NCI-H510A (cell line): ENCODE data around the gene NLRP6.
"Not testable (repeated sequence)": the region's sequence is repeated elsewhere in the genome, so short reads cannot be mapped to it uniquely, and the experiment has no call there.

Source experiments
- DNase-seq: peaks from one replicate; lab custom pipeline; 2025; lab: John Stamatoyannopoulos, UW

Gene NLRP6

GRCh38 chr11:256952-257737 is 21.1 kb upstream of the NLRP6 start:
- no peak for DNase-seq

- no peak for DNase-seq
These were observed 20.3 kb upstream of the NLRP6 start for GRCh38 chr11:257766-258493.

GRCh38 chr11:259413-259812 is 18.8 kb upstream of the NLRP6 start:
- DNase-seq = no peak

GRCh38 chr11:261624-262023 is 16.6 kb upstream of the NLRP6 start:
- DNase-seq = no peak

GRCh38 chr11:266676-267439 is 11.3 kb upstream of the NLRP6 start:
- no peak for DNase-seq

- no peak for DNase-seq
These were observed 10.7 kb upstream of the NLRP6 start for GRCh38 chr11:267491-267994.

- DNase-seq = not testable (repeated sequence)
These were observed 9.5 kb upstream of the NLRP6 start for GRCh38 chr11:268716-269145.

GRCh38 chr11:269146-269890 is 8.9 kb upstream of the NLRP6 start:
- DNase-seq = no peak

GRCh38 chr11:270451-271318 is 7.5 kb upstream of the NLRP6 start:
- no peak for DNase-seq

GRCh38 chr11:271319-271715 is 6.9 kb upstream of the NLRP6 start:
- DNase-seq = no peak

GRCh38 chr11:272195-272930 is 5.8 kb upstream of the NLRP6 start:
- no peak for DNase-seq

GRCh38 chr11:272931-273198 is 5.3 kb upstream of the NLRP6 start:
- no peak for DNase-seq

- DNase-seq = no peak
These were observed 2.0 kb upstream of the NLRP6 start for GRCh38 chr11:276219-276618.

- DNase-seq = no peak
These were observed 1.1 kb downstream of the NLRP6 start for GRCh38 chr11:279040-279965.

GRCh38 chr11:279966-280705 is 1.9 kb downstream of the NLRP6 start:
- DNase-seq = no peak

- DNase-seq = no peak
These were observed 2.7 kb downstream of the NLRP6 start for GRCh38 chr11:280706-281485.

GRCh38 chr11:281486-282161 is 3.4 kb downstream of the NLRP6 start:
- DNase-seq = no peak
